Renal cortical epithelial cell (primary cell): Measurements from ENCODE around the gene ADGRB2. TPM values are rescaled to one million over a fixed set of nuclear protein-coding genes. Genes with fewer than 3 reads are reported as not detected.
"Not testable (repeated sequence)": the region's sequence is repeated elsewhere in the genome, so short reads cannot be mapped to it uniquely, and the experiment has no call there.

Source experiments
- DNase-seq: peaks from one replicate; pipeline ENCODE4 v3.0.0-alpha.2; 2011; ENCODE audit warnings: low read depth
- total RNA-seq: library from RNA; depleted of rRNA; stranded (reverse); fragments of >200 nt; gene quantifications from 2 replicates; pipeline ENCODE4 v1.2.3, GENCODE V29; 2014

The ADGRB2 gene
- total RNA-seq, 1 donor from 2014 or later = 8.0 TPM

- no peak for DNase-seq
Observed at GRCh38 chr1:31727195-31727594, 36.9 kb downstream of the ADGRB2 start.

GRCh38 chr1:31726715-31727114 lies 37.4 kb downstream of the ADGRB2 start:
- no peak for DNase-seq

GRCh38 chr1:31725777-31726535 lies 38.2 kb downstream of the ADGRB2 start:
- DNase-seq = peak; percentile 39

GRCh38 chr1:31725134-31725533 lies 39.0 kb downstream of the ADGRB2 start:
- DNase-seq = no peak

GRCh38 chr1:31723828-31724359 lies 40.2 kb downstream of the ADGRB2 start:
- DNase-seq = peak; percentile 65

- DNase-seq = no peak
Observed at GRCh38 chr1:31718327-31718897, 45.7 kb downstream of the ADGRB2 start.

- DNase-seq = no peak
Observed at GRCh38 chr1:31717341-31717740, 46.8 kb downstream of the ADGRB2 start.

- DNase-seq = no peak
Observed at GRCh38 chr1:31715873-31716220, 48.3 kb downstream of the ADGRB2 start.

GRCh38 chr1:31715087-31715872 lies 48.9 kb downstream of the ADGRB2 start:
- DNase-seq = peak; percentile 70

- peak; percentile 19 for DNase-seq
Observed at GRCh38 chr1:31714442-31715086, 49.6 kb downstream of the ADGRB2 start.

GRCh38 chr1:31712630-31713029 lies 51.5 kb downstream of the ADGRB2 start:
- peak; percentile 70 for DNase-seq

GRCh38 chr1:31712068-31712467 lies 52.1 kb downstream of the ADGRB2 start:
- no peak for DNase-seq

GRCh38 chr1:31708324-31708723 lies 55.8 kb downstream of the ADGRB2 start:
- no peak for DNase-seq

GRCh38 chr1:31707711-31708110 lies 56.4 kb downstream of the ADGRB2 start:
- DNase-seq = peak; percentile 49

- not testable (repeated sequence) for DNase-seq
Observed at GRCh38 chr1:31707059-31707600, 57.0 kb downstream of the ADGRB2 start.

- DNase-seq = no peak
Observed at GRCh38 chr1:31706384-31707058, 57.6 kb downstream of the ADGRB2 start.

- no peak for DNase-seq
Observed at GRCh38 chr1:31705080-31705866, 58.9 kb downstream of the ADGRB2 start.

GRCh38 chr1:31704271-31705079 lies 59.7 kb downstream of the ADGRB2 start:
- no peak for DNase-seq
